GM19372 (cell line): ENCODE results near the gene SEMA5B.

ENCODE experiments used
- ATAC-seq: cut with Tn5 transposase; IDR thresholded peaks from one replicate; pipeline ENCODE4 v1.9.1; 2021; ENCODE audit warnings: mild to moderate bottlenecking, low read depth, moderate library complexity; ENCODE audit not compliant: unreplicated experiment

SEMA5B gene

DNA sequence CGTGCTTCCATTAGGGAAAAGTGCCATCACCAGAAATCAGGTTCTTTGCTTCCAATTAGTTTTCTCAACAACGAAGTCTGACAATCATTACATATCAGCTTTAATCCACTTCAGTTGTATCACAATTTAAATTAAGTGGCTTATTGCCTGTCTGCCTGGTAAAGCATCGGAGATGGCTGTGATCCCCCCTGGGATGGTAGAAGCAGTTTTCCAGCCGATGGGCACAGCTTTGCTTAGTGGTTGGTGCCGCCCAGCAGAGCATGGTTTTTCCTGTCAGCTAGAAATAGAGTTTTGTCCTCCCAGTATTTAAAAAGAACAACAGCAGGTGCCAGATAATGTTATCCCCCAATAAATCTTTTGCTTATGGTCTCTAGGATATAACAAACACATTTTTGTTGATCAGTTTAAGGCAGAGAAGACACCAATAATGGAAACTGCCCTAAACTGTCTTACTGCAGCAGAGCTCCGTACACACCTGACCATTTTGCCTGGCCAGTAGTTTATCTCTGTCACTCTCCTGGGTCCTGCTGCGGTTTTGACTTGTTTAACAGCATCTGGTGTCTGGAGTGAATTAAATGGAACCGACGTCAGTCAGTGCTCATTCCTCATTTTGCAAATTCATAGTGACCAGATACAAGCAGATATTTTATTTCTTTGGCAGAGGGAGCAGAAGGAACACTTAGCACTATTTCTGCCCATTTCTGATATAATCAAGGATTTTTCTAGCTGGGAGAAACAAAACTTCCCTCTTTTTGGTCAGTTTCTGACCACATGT, 153.6 kb downstream of the SEMA5B start:
- no peak for ATAC-seq

DNA sequence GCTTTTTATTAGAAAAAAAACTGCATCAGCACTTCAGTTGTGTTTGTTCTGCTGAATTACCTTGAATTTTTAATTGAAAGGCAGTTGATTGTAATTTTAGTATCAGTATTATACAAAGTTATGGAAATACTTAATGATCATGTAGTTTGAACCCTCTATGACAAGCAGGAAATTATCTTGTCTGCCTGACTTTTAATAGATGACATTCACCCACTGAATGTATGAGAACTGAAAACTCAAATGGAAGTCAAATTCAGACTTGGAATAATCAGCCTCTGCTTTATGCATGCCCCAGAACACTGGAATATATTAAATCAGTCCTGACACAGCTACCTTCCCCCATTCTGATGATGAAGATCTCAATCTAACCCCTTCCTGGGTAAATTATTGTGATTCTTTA, 159.2 kb downstream of the SEMA5B start:
- no peak for ATAC-seq

DNA sequence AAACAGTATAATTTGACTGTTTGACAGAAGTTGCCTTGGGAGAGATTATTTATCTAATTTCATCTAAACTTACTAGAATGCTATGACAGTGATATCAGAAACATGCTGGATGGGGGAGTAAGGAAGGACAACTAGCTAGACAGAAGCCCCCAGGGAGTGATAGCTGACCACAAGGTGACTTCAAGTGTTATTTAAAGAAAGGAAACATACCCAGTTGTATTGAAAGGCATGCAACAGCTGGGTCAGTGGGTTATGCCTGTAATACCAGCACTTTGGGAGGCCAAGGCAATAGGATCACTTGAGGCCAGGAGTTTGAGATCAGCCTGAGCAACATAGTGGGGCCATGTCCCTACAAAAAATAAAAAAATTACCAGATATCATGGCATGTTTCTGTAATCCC, 163.1 kb downstream of the SEMA5B start:
- ATAC-seq: no peak

DNA sequence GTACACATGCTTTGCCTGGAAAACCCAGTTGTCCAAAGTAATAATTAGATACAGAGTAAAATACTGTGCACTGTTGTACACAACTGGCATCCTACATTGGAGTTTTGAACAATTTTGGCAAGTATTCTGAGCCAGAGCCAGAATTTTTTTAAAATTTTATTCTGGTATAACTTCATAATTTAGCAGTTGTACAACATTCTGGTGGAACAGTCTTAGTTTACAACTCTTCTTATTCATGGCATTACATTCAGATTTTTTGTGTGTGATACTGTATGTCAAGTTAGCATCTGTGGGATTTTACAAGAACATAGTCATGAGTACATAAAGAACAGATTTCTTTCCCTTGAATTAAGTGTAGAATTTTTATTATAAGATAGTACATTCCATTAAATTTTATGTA, 165.2 kb downstream of the SEMA5B start:
- no peak for ATAC-seq
